Astrocyte (in vitro differentiated cells and primary cell): Measurements from ENCODE around the gene NCOA5. TPM values are rescaled to one million over a fixed set of nuclear protein-coding genes. Genes with fewer than 3 reads are reported as not detected.

Experiments
- DNase-seq: peaks from one replicate; pipeline ENCODE4 v3.0.0-alpha.2; 2010; ENCODE audit warnings: low read depth
- FAIRE-seq: peaks from 2 replicates; lab custom pipeline; 2011; peaks lifted over from hg19 to GRCh38; lab: Jason Lieb, UNC
- H2AFZ ChIP-seq: 2 replicates; pipeline ENCODE4 v1.6.0; 2012; ENCODE audit warnings: low read depth, low read length, inconsistent platforms
- H3K27ac ChIP-seq: 2 replicates; pipeline ENCODE4 v1.5.1; 2011; ENCODE audit warnings: low read depth, low read length, inconsistent platforms
- H3K27me3 ChIP-seq: 2 replicates; pipeline ENCODE4 v1.6.0; 2011; ENCODE audit warnings: low read length, inconsistent platforms; ENCODE audit not compliant: insufficient read depth
- H3K36me3 ChIP-seq: 2 replicates; pipeline ENCODE4 v1.5.1; 2011; ENCODE audit warnings: low read length, inconsistent platforms; ENCODE audit not compliant: insufficient read depth
- H3K4me1 ChIP-seq: 2 replicates; pipeline ENCODE4 v1.5.1; 2011; ENCODE audit warnings: low read length, inconsistent platforms; ENCODE audit not compliant: insufficient read depth
- H3K4me2 ChIP-seq: 2 replicates; pipeline ENCODE4 v1.6.0; 2012; ENCODE audit warnings: low read length, inconsistent platforms
- H3K4me3 ChIP-seq: 2 replicates; pipeline ENCODE4 v1.5.1; 2011; ENCODE audit warnings: low read depth, mild to moderate bottlenecking, low read length, inconsistent platforms; ENCODE audit not compliant: insufficient read depth
- H3K79me2 ChIP-seq: 2 replicates; pipeline ENCODE4 v1.6.0; 2012; ENCODE audit warnings: mild to moderate bottlenecking, low read length, inconsistent platforms; ENCODE audit not compliant: insufficient read depth
- H3K9ac ChIP-seq: 2 replicates; pipeline ENCODE4 v1.6.0; 2012; ENCODE audit warnings: mild to moderate bottlenecking, low read length, inconsistent platforms
- H3K9me3 ChIP-seq: 2 replicates; pipeline ENCODE4 v1.5.1; 2012; ENCODE audit warnings: low read depth, mild to moderate bottlenecking, low read length, inconsistent platforms; ENCODE audit not compliant: insufficient read depth
- H4K20me1 ChIP-seq: 2 replicates; pipeline ENCODE4 v1.6.0; 2012; ENCODE audit warnings: low read length, inconsistent platforms; ENCODE audit not compliant: insufficient read depth
- H3K27ac Mint-ChIP-seq: one replicate; pipeline ENCODE4 v1.8.0; 2021; ENCODE audit warnings: mild to moderate bottlenecking, mixed read lengths; ENCODE audit not compliant: unreplicated experiment
- H3K27me3 Mint-ChIP-seq: one replicate; pipeline ENCODE4 v1.8.0; 2021; ENCODE audit warnings: low read depth, mixed read lengths; ENCODE audit not compliant: unreplicated experiment
- H3K36me3 Mint-ChIP-seq: one replicate; pipeline ENCODE4 v1.8.0; 2021; ENCODE audit warnings: low read depth, mixed read lengths; ENCODE audit not compliant: unreplicated experiment
- H3K4me1 Mint-ChIP-seq: one replicate; pipeline ENCODE4 v1.8.0; 2021; ENCODE audit warnings: low read depth, mixed read lengths; ENCODE audit not compliant: unreplicated experiment
- H3K4me3 Mint-ChIP-seq: one replicate; pipeline ENCODE4 v1.8.0; 2021; ENCODE audit warnings: mild to moderate bottlenecking, moderate library complexity, mixed read lengths; ENCODE audit not compliant: unreplicated experiment
- H3K9me3 Mint-ChIP-seq: one replicate; pipeline ENCODE4 v1.8.0; 2021; ENCODE audit warnings: mild to moderate bottlenecking, mixed read lengths; ENCODE audit not compliant: unreplicated experiment
- CTCF ChIP-seq: IDR thresholded peaks from 2 replicates; pipeline ENCODE4 v1.5.1; 2011; ENCODE audit warnings: low read depth, mild to moderate bottlenecking, inconsistent platforms, low read length, moderate library complexity; ENCODE audit not compliant: insufficient read depth
- EZH2 ChIP-seq: IDR thresholded peaks from 2 replicates; pipeline ENCODE4 v1.6.1; 2012; ENCODE audit warnings: mild to moderate bottlenecking, low read length, inconsistent platforms; ENCODE audit not compliant: insufficient read depth
- total RNA-seq: library from RNA; stranded (reverse); gene quantifications from 2 replicates; pipeline ENCODE4 v1.2.1, GENCODE V29; 2021

Gene NCOA5
- total RNA-seq, 1 donor from 2014 or later: 20.7 TPM

GRCh38 chr20:46083101-46083500 is 6.7 kb downstream of the NCOA5 start:
- H3K27me3 Mint-ChIP-seq: no peaks in the 10 kb centered on the region
- no peak for FAIRE-seq

GRCh38 chr20:46081074-46081473 is 8.7 kb downstream of the NCOA5 start:
- Histone ChIP-seq H3K4me3 (no peak overlapping the region), H3K36me3 (peaks cover 11% of the 10 kb centered on the region), H3K27me3 (no peaks in the 10 kb centered on the region), H3K79me2 (peaks cover 99% of the 10 kb centered on the region), H2AFZ (no peak overlapping the region), H4K20me1 (peaks cover 98% of the 10 kb centered on the region), H3K4me2 (no peak overlapping the region), H3K27ac (no peak overlapping the region), H3K9me3 (no peaks in the 10 kb centered on the region), H3K9ac (no peak overlapping the region), H3K4me1 (no peaks in the 10 kb centered on the region)
- Mint-ChIP-seq H3K4me1 (peaks cover 18% of the 10 kb centered on the region), H3K27ac (no peak overlapping the region), H3K4me3 (no peak overlapping the region), H3K27me3 (no peaks in the 10 kb centered on the region), H3K36me3 (no peaks in the 10 kb centered on the region), H3K9me3 (no peaks in the 10 kb centered on the region)
- DNase-seq (no peak), FAIRE-seq (no peak)
- TF ChIP-seq EZH2: no peak
- TF ChIP-seq CTCF: no peak

More at GRCh38 chr20:46083101-46083500, 6.7 kb downstream of the NCOA5 start:
- no peak overlapping the region for H3K4me2 ChIP-seq
- no peaks in the 10 kb centered on the region for H3K36me3 Mint-ChIP-seq
- H3K27ac Mint-ChIP-seq: no peak overlapping the region
- H3K79me2 ChIP-seq: peaks cover 100% of the 10 kb centered on the region
- peaks cover 99% of the 10 kb centered on the region for H4K20me1 ChIP-seq
- no peak overlapping the region for H3K4me3 Mint-ChIP-seq
- H3K4me3 ChIP-seq: no peak overlapping the region
- peaks cover 2% of the 10 kb centered on the region for H3K4me1 ChIP-seq
- H3K4me1 Mint-ChIP-seq: peaks cover 28% of the 10 kb centered on the region
- no peaks in the 10 kb centered on the region for H3K9me3 ChIP-seq
- H3K9me3 Mint-ChIP-seq: no peaks in the 10 kb centered on the region
- H3K36me3 ChIP-seq: peaks cover 7% of the 10 kb centered on the region
- DNase-seq: peak; percentile 41
- no peaks in the 10 kb centered on the region for H3K27me3 ChIP-seq
- H3K27ac ChIP-seq: no peak overlapping the region
- H2AFZ ChIP-seq: no peak overlapping the region
- no peak overlapping the region for H3K9ac ChIP-seq
- TF ChIP-seq CTCF: no peak
- TF ChIP-seq EZH2: no peak

- DNase-seq: no peak
Observed at GRCh38 chr20:46078954-46079353, 10.8 kb downstream of the NCOA5 start.

More at GRCh38 chr20:46078954-46079353, 10.8 kb downstream of the NCOA5 start:
- Histone ChIP-seq H4K20me1 (peaks cover 98% of the 10 kb centered on the region), H3K27ac (no peak overlapping the region), H3K36me3 (peaks cover 22% of the 10 kb centered on the region), H3K9me3 (no peaks in the 10 kb centered on the region), H2AFZ (no peak overlapping the region), H3K4me1 (no peaks in the 10 kb centered on the region), H3K9ac (no peak overlapping the region), H3K4me3 (no peak overlapping the region), H3K4me2 (no peak overlapping the region), H3K27me3 (no peaks in the 10 kb centered on the region), H3K79me2 (peaks cover 93% of the 10 kb centered on the region)
- TF ChIP-seq CTCF: no peak
- no peak for TF ChIP-seq EZH2
- Mint-ChIP-seq H3K27me3 (no peaks in the 10 kb centered on the region), H3K27ac (no peak overlapping the region), H3K4me1 (peaks cover 9% of the 10 kb centered on the region), H3K4me3 (no peak overlapping the region), H3K9me3 (no peaks in the 10 kb centered on the region), H3K36me3 (peaks cover 4% of the 10 kb centered on the region)
- no peak for FAIRE-seq
